ENCODE measurements around the gene GNG10. TPM values are rescaled to one million over a fixed set of nuclear protein-coding genes. Genes with fewer than 3 reads are reported as not detected.

The GNG10 gene
- total and polyA plus RNA-seq, 2 of the 4 experiments (the other 2 are of a cell fraction) = 48.8 to 72.7 TPM

DNA sequence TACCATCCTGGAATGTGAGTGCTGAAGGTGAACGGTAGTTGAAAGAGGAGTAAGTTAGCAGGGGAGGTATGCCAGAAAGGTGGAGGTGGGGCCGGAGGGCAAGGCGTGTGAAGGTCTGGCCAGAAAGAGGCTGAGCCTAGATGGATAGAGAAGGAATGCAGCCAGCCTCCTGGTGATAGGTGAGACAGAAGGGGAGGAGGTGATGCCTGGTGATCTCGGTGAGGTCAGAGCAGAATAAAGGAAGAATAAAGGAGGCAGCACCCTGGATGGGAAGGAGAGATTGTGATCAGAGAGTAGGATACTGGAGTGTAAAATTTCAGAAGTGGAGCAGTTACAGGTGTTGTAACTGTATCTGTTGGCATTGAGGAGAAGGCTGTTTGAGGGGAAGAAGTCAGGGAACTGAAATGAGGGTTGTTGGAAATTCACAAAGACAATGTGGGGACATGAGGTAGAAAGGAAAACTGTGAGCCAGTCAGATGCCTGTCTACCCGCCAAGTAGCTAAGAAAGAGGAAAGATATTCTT lies 2.0 kb downstream of the GNG10 start:
- dilution Hi-C loops (cut with HindIII; ENCODE audit: low sequenced_read_pairs, unreplicated experiment) = no loop called here
- TF ChIP-seq CEBPB (IDR thresholded peaks at IDR 0.05; ENCODE audit: low read depth, low read length) = no peak
- no peak for TF ChIP-seq RFX5 (IDR thresholded peaks at IDR 0.05; ENCODE audit: low read depth, low read length)
- TF ChIP-seq, protein P1, sequence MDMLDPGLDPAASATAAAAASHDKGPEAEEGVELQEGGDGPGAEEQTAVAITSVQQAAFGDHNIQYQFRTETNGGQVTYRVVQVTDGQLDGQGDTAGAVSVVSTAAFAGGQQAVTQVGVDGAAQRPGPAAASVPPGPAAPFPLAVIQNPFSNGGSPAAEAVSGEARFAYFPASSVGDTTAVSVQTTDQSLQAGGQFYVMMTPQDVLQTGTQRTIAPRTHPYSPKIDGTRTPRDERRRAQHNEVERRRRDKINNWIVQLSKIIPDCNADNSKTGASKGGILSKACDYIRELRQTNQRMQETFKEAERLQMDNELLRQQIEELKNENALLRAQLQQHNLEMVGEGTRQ (IDR thresholded peaks at IDR 0.05; ENCODE audit: low read depth, low read length) = no peak
- TF ChIP-seq MAFK (IDR thresholded peaks at IDR 0.05; ENCODE audit: low read depth, low read length) = no peak
- TF ChIP-seq MAZ (IDR thresholded peaks at IDR 0.05; ENCODE audit: borderline replicate concordance, low read depth, low read length) = no peak
- no peak for TF ChIP-seq RCOR1 (IDR thresholded peaks at IDR 0.05; ENCODE audit: insufficient replicate concordance, low read length)
- no peak for TF ChIP-seq SMC3 (IDR thresholded peaks at IDR 0.05; ENCODE audit: low read depth, low read length)
- no peak for TF ChIP-seq ELK1 (IDR thresholded peaks at IDR 0.05; ENCODE audit: borderline replicate concordance, low read depth, low read length)
- CTCF ChIA-PET = interaction anchor here (0.9 kb wide), 1 partner anchor 10 kb away, joined by 7 read pairs; no protein-coding TSS in a partner anchor

More for the DNA sequence above, 2.0 kb downstream of the GNG10 start:
- Histone ChIP-seq H3K27ac (ENCODE audit: insufficient read depth, low read length) (no peak overlapping the region), H4K91ac (ENCODE audit: insufficient read depth, low read depth, low read length) (no peak overlapping the region), H4K20me1 (ENCODE audit: insufficient read depth, low read length) (peaks cover 38% of the 10 kb centered on the region), H4K5ac (ENCODE audit: low read depth, low read length) (no peak overlapping the region), H3K79me1 (ENCODE audit: low read depth in 1 of 2, low read length in 2 of 2) (peaks cover 23 to 59% of the 10 kb centered on the region in 2 experiments; a peak in 3 of 4 replicates), H2AFZ (replicated peaks; ENCODE audit: low read length, poor library complexity) (no peak overlapping the region), H3K9ac (ENCODE audit: low read depth, low read length) (no peak overlapping the region), H2BK5ac (ENCODE audit: low read depth, low read length, poor library complexity, severe bottlenecking) (no peak overlapping the region), H3K9me3 (ENCODE audit: control insufficient read depth, insufficient read depth, low read length) (no peaks in the 10 kb centered on the region), H3K27me3 (ENCODE audit: control insufficient read depth, insufficient read depth, low read length) (no peaks in the 10 kb centered on the region), H3K4me3 (ENCODE audit: insufficient read depth, low read depth, low read length) (no peak overlapping the region), H2BK15ac (ENCODE audit: low read depth, low read length) (no peak overlapping the region), H3K14ac (replicated peaks; ENCODE audit: low read depth, low read length) (peak overlapping the region; percentile 72; the same call in 1 of the 2 replicates), H3K36me3 (ENCODE audit: control insufficient read depth, insufficient read depth, low read length) (peaks cover 9% of the 10 kb centered on the region), H3K56ac (ENCODE audit: extremely low read depth, insufficient read depth, low read length) (no peak overlapping the region), H2BK120ac (ENCODE audit: low read depth, low read length) (no peak overlapping the region), H2BK20ac (ENCODE audit: low read depth, low read length) (no peak overlapping the region), H2AK9ac (replicated peaks; ENCODE audit: low read depth, low read length, poor library complexity) (peak overlapping the region; percentile 77), H3K4ac (ENCODE audit: low read depth, low read length) (peak overlapping the region; percentile 16; the same call in 1 of the 2 replicates), H3K4me1 (ENCODE audit: control insufficient read depth, insufficient read depth, low read length) (peaks cover 7% of the 10 kb centered on the region), H3K23ac (ENCODE audit: low read depth, low read length) (peak overlapping the region; percentile 7), H3K4me2 (ENCODE audit: low read depth, low read length) (peak overlapping the region; percentile 100; the same call in 1 of the 2 replicates), H3K18ac (ENCODE audit: low read depth, low read length) (no peak overlapping the region), H4K8ac (ENCODE audit: low read depth in 2 of 2, low read length in 2 of 2) (no peak overlapping the region), H2AK5ac (ENCODE audit: low read depth, low read length) (no peak overlapping the region), H3K9me1 (ENCODE audit: insufficient read depth, low read length) (peaks cover 19% of the 10 kb centered on the region)
- DNase-seq (no peak), ATAC-seq (ENCODE audit: low read depth) (no peak)
- WGBS, 2 experiments (ENCODE audit: extremely low coverage in 2 of 2, insufficient read length in 1 of 2) = 80% methylated on average over 4 of the region's 5 CpGs; no CpG with 5 or more reads in 1 of the 2 experiments
- BruUV-seq (replicated peaks) = no TSS peak
- in situ Hi-C loops (cut with MboI; ENCODE audit: low sequenced_read_pairs) = no loop called here
- intact Hi-C loops (cut with micrococcal nuclease) = no loop called here
- POLR2A ChIA-PET (ENCODE audit: unreplicated experiment) = no interaction called here

Data from IMR-90 (cell line).